HEK293 (cell line): ENCODE measurements around the gene ATP6V0B.

Experiments
- CTCF ChIP-seq: fragments of 450-650 bp; formaldehyde crosslinking; IDR thresholded peaks from 2 replicates; pipeline ENCODE4 v1.5.1; 2016; ENCODE audit warnings: missing biosample characterization, missing genetic modification characterization
- SALL2 ChIP-seq: fragments of 450-650 bp; formaldehyde crosslinking; IDR thresholded peaks from 2 replicates; pipeline ENCODE4 v1.5.0; 2017; ENCODE audit warnings: missing biosample characterization, mild to moderate bottlenecking, missing genetic modification characterization, borderline replicate concordance
- ZNF391 ChIP-seq: fragments of 450-650 bp; formaldehyde crosslinking; IDR thresholded peaks from 2 replicates; pipeline ENCODE4 v1.5.1; 2016; ENCODE audit warnings: low read depth, missing biosample characterization, missing genetic modification characterization, borderline replicate concordance

- no peak for TF ChIP-seq CTCF (tag by site-specific recombination)
- TF ChIP-seq ZNF391 (tag by site-specific recombination), result no peak
- no peak for TF ChIP-seq SALL2 (tag by site-specific recombination)
Measured at GRCh38 chr1:43996733-43997115, 22.0 kb downstream of the ATP6V0B start.
